ENCODE data around the gene UBAP2. TPM values are rescaled to one million over a fixed set of nuclear protein-coding genes. Genes with fewer than 3 reads are reported as not detected.

UBAP2 gene
- total RNA-seq, 1 donor from 2014 or later: 24.6 TPM

DNA sequence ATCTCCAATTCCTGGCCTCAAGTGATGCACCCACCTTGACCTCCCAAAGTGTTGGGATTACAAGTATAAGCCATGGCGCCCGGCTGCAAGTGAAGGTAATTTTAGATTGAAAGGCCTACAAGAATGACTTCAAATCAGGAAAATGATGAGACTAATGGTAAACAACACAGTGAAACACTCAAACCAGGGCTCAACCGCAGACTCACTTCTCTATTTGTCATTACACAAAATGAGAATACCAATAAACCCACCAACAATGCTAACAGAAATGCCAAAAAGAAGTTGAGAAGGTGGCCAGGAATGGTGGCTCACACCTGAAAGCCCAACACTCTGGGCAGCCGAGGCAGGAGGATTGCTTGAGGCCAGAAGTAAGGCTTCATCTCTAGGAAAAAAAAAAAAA, 92.1 kb downstream of the UBAP2 start:
- TF ChIP-seq POLR2A (IDR thresholded peaks at IDR 0.05) (no peak), POLR2AphosphoS5 (IDR thresholded peaks at IDR 0.05; ENCODE audit: insufficient read depth in 1 of 2, low read depth in 1 of 2) (no peak)
- TF ChIP-seq, protein P1, sequence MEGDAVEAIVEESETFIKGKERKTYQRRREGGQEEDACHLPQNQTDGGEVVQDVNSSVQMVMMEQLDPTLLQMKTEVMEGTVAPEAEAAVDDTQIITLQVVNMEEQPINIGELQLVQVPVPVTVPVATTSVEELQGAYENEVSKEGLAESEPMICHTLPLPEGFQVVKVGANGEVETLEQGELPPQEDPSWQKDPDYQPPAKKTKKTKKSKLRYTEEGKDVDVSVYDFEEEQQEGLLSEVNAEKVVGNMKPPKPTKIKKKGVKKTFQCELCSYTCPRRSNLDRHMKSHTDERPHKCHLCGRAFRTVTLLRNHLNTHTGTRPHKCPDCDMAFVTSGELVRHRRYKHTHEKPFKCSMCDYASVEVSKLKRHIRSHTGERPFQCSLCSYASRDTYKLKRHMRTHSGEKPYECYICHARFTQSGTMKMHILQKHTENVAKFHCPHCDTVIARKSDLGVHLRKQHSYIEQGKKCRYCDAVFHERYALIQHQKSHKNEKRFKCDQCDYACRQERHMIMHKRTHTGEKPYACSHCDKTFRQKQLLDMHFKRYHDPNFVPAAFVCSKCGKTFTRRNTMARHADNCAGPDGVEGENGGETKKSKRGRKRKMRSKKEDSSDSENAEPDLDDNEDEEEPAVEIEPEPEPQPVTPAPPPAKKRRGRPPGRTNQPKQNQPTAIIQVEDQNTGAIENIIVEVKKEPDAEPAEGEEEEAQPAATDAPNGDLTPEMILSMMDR (IDR thresholded peaks at IDR 0.05): no peak
- H3K27me3 ChIP-seq: no peaks in the 10 kb centered on the region
- H3K36me3 ChIP-seq: peaks cover 0 to 20% of the 10 kb centered on the region in 2 donors
- H3K27ac ChIP-seq: no peak overlapping the region
- intact Hi-C loops (cut with DNase I): no loop called here
- no peak overlapping the region for H3K4me3 ChIP-seq
- no peaks in the 10 kb centered on the region for H3K9me3 ChIP-seq
- no peak for DNase-seq (ENCODE audit: extremely low spot score in 2 of 2)
- H3K4me1 ChIP-seq: no peaks in the 10 kb centered on the region

GRCh38 chr9:33952066-33952465, 96.6 kb downstream of the UBAP2 start:
- intact Hi-C loops (cut with DNase I): no loop called here
- TF ChIP-seq POLR2AphosphoS5 (IDR thresholded peaks at IDR 0.05; ENCODE audit: insufficient read depth in 1 of 2, low read depth in 1 of 2) (no peak), POLR2A (IDR thresholded peaks at IDR 0.05) (no peak)
- TF ChIP-seq, protein P1 (IDR thresholded peaks at IDR 0.05): no peak
- no peak for DNase-seq (ENCODE audit: extremely low spot score in 2 of 2)
- Histone ChIP-seq H3K27ac (no peak overlapping the region), H3K9me3 (no peaks in the 10 kb centered on the region), H3K4me1 (no peaks in the 10 kb centered on the region), H3K36me3 (peaks cover 2 to 21% of the 10 kb centered on the region in 2 donors), H3K27me3 (no peaks in the 10 kb centered on the region), H3K4me3 (no peak overlapping the region)

DNA sequence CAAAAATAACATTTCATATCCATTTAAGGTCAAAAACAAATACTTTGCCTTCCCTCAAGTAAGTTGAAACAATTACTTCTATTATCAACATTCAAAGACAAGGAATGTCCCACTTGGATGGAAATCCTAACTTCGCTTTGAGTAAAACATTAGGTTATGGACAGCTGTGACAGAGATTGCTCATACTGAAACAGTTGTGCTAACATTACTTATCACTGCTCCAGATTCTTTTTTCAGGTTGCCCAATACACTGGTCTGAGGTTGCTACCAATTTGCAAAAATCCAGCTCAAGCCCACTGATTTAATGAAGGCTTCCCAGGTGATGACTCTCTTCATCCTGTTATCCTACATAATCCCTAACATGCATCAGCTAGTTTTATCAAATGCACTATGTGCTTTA, 98.3 kb downstream of the UBAP2 start:
- H3K9me3 ChIP-seq: no peaks in the 10 kb centered on the region
- peaks cover 4 to 19% of the 10 kb centered on the region in 2 donors for H3K36me3 ChIP-seq
- DNase-seq (ENCODE audit: extremely low spot score in 2 of 2): no peak
- intact Hi-C loops (cut with DNase I): no loop called here
- H3K27ac ChIP-seq: no peak overlapping the region
- TF ChIP-seq POLR2AphosphoS5 (IDR thresholded peaks at IDR 0.05; ENCODE audit: insufficient read depth in 1 of 2, low read depth in 1 of 2) (no peak), POLR2A (IDR thresholded peaks at IDR 0.05) (no peak)
- TF ChIP-seq, protein P1 (IDR thresholded peaks at IDR 0.05): no peak
- H3K27me3 ChIP-seq: no peaks in the 10 kb centered on the region
- H3K4me3 ChIP-seq: no peak overlapping the region
- H3K4me1 ChIP-seq: no peaks in the 10 kb centered on the region

GRCh38 chr9:33946779-33947535, 101.7 kb downstream of the UBAP2 start:
- Histone ChIP-seq H3K36me3 (peaks cover 4 to 34% of the 10 kb centered on the region in 2 donors), H3K4me3 (no peak overlapping the region), H3K4me1 (peaks cover 15% of the 10 kb centered on the region), H3K9me3 (no peaks in the 10 kb centered on the region), H3K27me3 (no peaks in the 10 kb centered on the region), H3K27ac (no peak overlapping the region)
- intact Hi-C loops (cut with DNase I): no loop called here
- DNase-seq (ENCODE audit: extremely low spot score in 2 of 2): no peak
- TF ChIP-seq POLR2A (IDR thresholded peaks at IDR 0.05): no peak

DNA sequence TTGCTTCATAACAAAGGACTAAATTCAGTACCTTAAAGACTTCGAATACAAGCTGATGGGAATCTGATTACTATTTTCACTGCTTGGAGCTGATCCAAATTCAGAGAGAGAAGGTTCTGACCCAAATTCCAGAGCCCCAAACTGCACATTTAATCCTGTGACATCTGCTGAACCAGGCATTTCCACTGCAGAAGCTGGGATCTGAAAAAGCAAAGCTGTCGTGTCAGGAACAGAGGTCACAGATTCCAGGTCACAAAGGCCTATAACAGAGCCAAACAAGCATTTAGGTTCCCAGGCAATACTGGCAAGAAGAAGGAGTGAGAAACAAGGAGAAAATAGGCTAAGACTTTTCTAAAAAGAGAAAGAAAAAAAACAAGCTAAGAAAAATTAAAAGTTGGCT, 105.3 kb downstream of the UBAP2 start:
- Histone ChIP-seq H3K27ac (no peak overlapping the region), H3K36me3 (peaks cover 4 to 34% of the 10 kb centered on the region in 2 donors), H3K4me3 (no peak overlapping the region), H3K27me3 (no peaks in the 10 kb centered on the region), H3K9me3 (no peaks in the 10 kb centered on the region), H3K4me1 (peaks cover 15% of the 10 kb centered on the region)
- intact Hi-C loops (cut with DNase I): no loop called here
- DNase-seq (ENCODE audit: extremely low spot score in 2 of 2): no peak
- TF ChIP-seq POLR2AphosphoS5 (IDR thresholded peaks at IDR 0.05; ENCODE audit: insufficient read depth in 1 of 2, low read depth in 1 of 2) (no peak), POLR2A (IDR thresholded peaks at IDR 0.05) (no peak)
- TF ChIP-seq, protein P1 (IDR thresholded peaks at IDR 0.05): no peak
